Mesendoderm (in vitro differentiated cells): Measurements from ENCODE around the gene NBPF1.
A peak's percentile ranks its signal among the peaks of the same experiment; 100 is the strongest.
"Not testable (repeated sequence)": the region's sequence is repeated elsewhere in the genome, so short reads cannot be mapped to it uniquely, and the experiment has no call there.

Experiments used
- DNase-seq: peaks from one replicate; pipeline ENCODE4 v3.0.0; 2013
- H2AK5ac ChIP-seq: 2 replicates; pipeline ENCODE4 v1.6.1; 2013; ENCODE audit warnings: low read length, inconsistent platforms
- H2BK120ac ChIP-seq: 2 replicates; pipeline ENCODE4 v1.6.1; 2013; ENCODE audit warnings: low read depth, mild to moderate bottlenecking, low read length, moderate library complexity, mixed read lengths
- H2BK15ac ChIP-seq: replicated peaks from 2 replicates; pipeline ENCODE4 v1.6.1; 2013; ENCODE audit warnings: low read depth, mild to moderate bottlenecking, moderate library complexity
- H2BK5ac ChIP-seq: 2 replicates; pipeline ENCODE4 v1.6.1; 2013; ENCODE audit warnings: low read length, inconsistent platforms
- H3K18ac ChIP-seq: 2 replicates; pipeline ENCODE4 v1.6.1; 2013; ENCODE audit warnings: mild to moderate bottlenecking, low read length, mixed read lengths
- H3K23ac ChIP-seq: one replicate; pipeline ENCODE4 v1.6.1; 2013; ENCODE audit warnings: low read length
- H3K27ac ChIP-seq: 2 replicates; pipeline ENCODE4 v1.5.1; 2013; ENCODE audit warnings: low read depth, mild to moderate bottlenecking, inconsistent platforms, low read length, moderate library complexity
- H3K27me3 ChIP-seq: 2 replicates; pipeline ENCODE4 v1.6.1; 2013; ENCODE audit warnings: low read length, control low read depth, mild to moderate bottlenecking, inconsistent platforms; ENCODE audit not compliant: insufficient read depth, poor library complexity
- H3K36me3 ChIP-seq: 2 replicates; pipeline ENCODE4 v1.6.1; 2013; ENCODE audit warnings: low read length, inconsistent platforms; ENCODE audit not compliant: control insufficient read depth, insufficient read depth
- H3K4ac ChIP-seq: one replicate; pipeline ENCODE4 v1.6.1; 2013; ENCODE audit warnings: low read depth, mild to moderate bottlenecking, low read length, moderate library complexity
- H3K4me1 ChIP-seq: 2 replicates; pipeline ENCODE4 v1.6.1; 2013; ENCODE audit warnings: low read depth, low read length, inconsistent platforms; ENCODE audit not compliant: control insufficient read depth
- H3K4me2 ChIP-seq: 2 replicates; pipeline ENCODE4 v1.6.1; 2013; ENCODE audit warnings: low read length
- H3K4me3 ChIP-seq: 2 replicates; pipeline ENCODE4 v1.5.1; 2013; ENCODE audit warnings: mild to moderate bottlenecking, low read length
- H3K56ac ChIP-seq: one replicate; pipeline ENCODE4 v1.6.1; 2013; ENCODE audit warnings: low read length
- H3K79me1 ChIP-seq: 2 replicates; pipeline ENCODE4 v1.6.1; 2013; ENCODE audit warnings: low read length, inconsistent platforms
- H3K79me2 ChIP-seq: 2 replicates; pipeline ENCODE4 v1.6.1; 2013; ENCODE audit warnings: mild to moderate bottlenecking, low read length; ENCODE audit not compliant: control insufficient read depth, insufficient read depth
- H3K9ac ChIP-seq: 2 replicates; pipeline ENCODE4 v1.6.1; 2013; ENCODE audit warnings: low read length, inconsistent platforms
- H4K5ac ChIP-seq: one replicate; pipeline ENCODE4 v1.6.1; 2013; ENCODE audit warnings: low read length
- H4K8ac ChIP-seq: one replicate; pipeline ENCODE4 v1.6.1; 2013; ENCODE audit warnings: low read depth, mild to moderate bottlenecking, control low read depth, low read length, moderate library complexity
- WGBS: extraction: QIAGEN DNeasy Blood & Tissue Kit; methylation state at CpG from one replicate; pipeline ENCODE4 v1.1.7; 2013; ENCODE audit warnings: low lambda C conversion rate, missing lambda C conversion rate; ENCODE audit not compliant: insufficient coverage; ENCODE audit errors: extremely low coverage; 5-methylcytosine and 5-hydroxymethylcytosine counted together

The NBPF1 gene

GRCh38 chr1:16649960-16650359, 36.6 kb upstream of the NBPF1 start:
- H4K5ac ChIP-seq, DNase-seq, H3K36me3 ChIP-seq, H2BK5ac ChIP-seq, H3K4ac ChIP-seq, H3K79me2 ChIP-seq, H3K4me3 ChIP-seq, H3K4me1 ChIP-seq, H3K4me2 ChIP-seq, H2BK120ac ChIP-seq, H3K18ac ChIP-seq, H3K79me1 ChIP-seq, H2AK5ac ChIP-seq, H3K27me3 ChIP-seq, H3K56ac ChIP-seq, H4K8ac ChIP-seq, H3K9ac ChIP-seq, H3K23ac ChIP-seq, H3K27ac ChIP-seq, H2BK15ac ChIP-seq: not testable (repeated sequence)
- no CpG with 5 or more reads among the region's 9 CpGs for WGBS

GRCh38 chr1:16649390-16649789, 36.0 kb upstream of the NBPF1 start:
- H3K36me3 ChIP-seq, H3K4me1 ChIP-seq, H3K27ac ChIP-seq, H3K4ac ChIP-seq, H3K4me3 ChIP-seq, H3K23ac ChIP-seq, H2AK5ac ChIP-seq, H3K79me1 ChIP-seq, H2BK120ac ChIP-seq, H3K56ac ChIP-seq, H3K18ac ChIP-seq, H3K79me2 ChIP-seq, H3K4me2 ChIP-seq, H4K8ac ChIP-seq, H3K9ac ChIP-seq, H3K27me3 ChIP-seq, H4K5ac ChIP-seq, H2BK15ac ChIP-seq, H2BK5ac ChIP-seq: not testable (repeated sequence)
- WGBS = no CpG with 5 or more reads among the region's 6 CpGs
- peak; percentile 80 for DNase-seq

GRCh38 chr1:16648756-16649155, 35.4 kb upstream of the NBPF1 start:
- H3K4me2 ChIP-seq, H2BK5ac ChIP-seq, H3K36me3 ChIP-seq, H3K4me3 ChIP-seq, DNase-seq, H3K27ac ChIP-seq, H2BK15ac ChIP-seq, H3K18ac ChIP-seq, H3K79me2 ChIP-seq, H3K4me1 ChIP-seq, H3K23ac ChIP-seq, H2BK120ac ChIP-seq, H4K8ac ChIP-seq, H3K27me3 ChIP-seq, H3K4ac ChIP-seq, H3K79me1 ChIP-seq, H3K9ac ChIP-seq, H3K56ac ChIP-seq, H2AK5ac ChIP-seq, H4K5ac ChIP-seq: not testable (repeated sequence)
- WGBS = no CpG with 5 or more reads among the region's 8 CpGs

GRCh38 chr1:16648250-16648649, 34.9 kb upstream of the NBPF1 start:
- H3K18ac ChIP-seq, H3K27me3 ChIP-seq, H4K5ac ChIP-seq, H2BK120ac ChIP-seq, H3K56ac ChIP-seq, H3K9ac ChIP-seq, H2BK15ac ChIP-seq, H3K79me1 ChIP-seq, DNase-seq, H3K4me2 ChIP-seq, H3K79me2 ChIP-seq, H3K23ac ChIP-seq, H2AK5ac ChIP-seq, H4K8ac ChIP-seq, H2BK5ac ChIP-seq, H3K36me3 ChIP-seq, H3K4me1 ChIP-seq, H3K27ac ChIP-seq, H3K4ac ChIP-seq, H3K4me3 ChIP-seq: not testable (repeated sequence)
- WGBS = no CpG with 5 or more reads among the region's 32 CpGs

- H3K27me3 ChIP-seq, H3K36me3 ChIP-seq, H4K5ac ChIP-seq, H3K4me3 ChIP-seq, H2BK15ac ChIP-seq, H4K8ac ChIP-seq, DNase-seq, H3K27ac ChIP-seq, H3K9ac ChIP-seq, H2BK120ac ChIP-seq, H2AK5ac ChIP-seq, H3K4me2 ChIP-seq, H3K18ac ChIP-seq, H2BK5ac ChIP-seq, H3K4ac ChIP-seq, H3K79me2 ChIP-seq, H3K4me1 ChIP-seq, H3K23ac ChIP-seq: not testable (repeated sequence)
- WGBS = no CpG with 5 or more reads among the region's 84 CpGs
- peaks cover 10% of the 10 kb centered on the region for H3K79me1 ChIP-seq
- H3K56ac ChIP-seq = peak overlapping the region; percentile 70
These were observed 34.1 kb upstream of the NBPF1 start for GRCh38 chr1:16647179-16648176.
